HG03575 (cell line): ENCODE measurements around the gene SLC16A8.

ENCODE experiments used
- ATAC-seq: cut with Tn5 transposase; IDR thresholded peaks from one replicate; pipeline ENCODE4 v1.9.1; 2021; ENCODE audit not compliant: unreplicated experiment, insufficient number of reproducible peaks, low FRiP score; ENCODE audit errors: extremely low read depth

Gene SLC16A8

GRCh38 chr22:38075105-38075825, 8.7 kb downstream of the SLC16A8 start:
- ATAC-seq: no peak

GRCh38 chr22:38074181-38075104, 9.5 kb downstream of the SLC16A8 start:
- no peak for ATAC-seq

- no peak for ATAC-seq
Observed at GRCh38 chr22:38073150-38074130, 10.5 kb downstream of the SLC16A8 start.

GRCh38 chr22:38072322-38073149, 11.4 kb downstream of the SLC16A8 start:
- ATAC-seq: no peak

- no peak for ATAC-seq
Observed at GRCh38 chr22:38071421-38072321, 12.3 kb downstream of the SLC16A8 start.

- no peak for ATAC-seq
Observed at GRCh38 chr22:38070250-38070921, 13.6 kb downstream of the SLC16A8 start.

- ATAC-seq: no peak
Observed at GRCh38 chr22:38069372-38070249, 14.4 kb downstream of the SLC16A8 start.

GRCh38 chr22:38068641-38069371, 15.2 kb downstream of the SLC16A8 start:
- ATAC-seq: no peak

- ATAC-seq: no peak
Observed at GRCh38 chr22:38067761-38068360, 16.1 kb downstream of the SLC16A8 start.

- ATAC-seq: no peak
Observed at GRCh38 chr22:38067028-38067415, 17.0 kb downstream of the SLC16A8 start.

- no peak for ATAC-seq
Observed at GRCh38 chr22:38066381-38067027, 17.5 kb downstream of the SLC16A8 start.

- no peak for ATAC-seq
Observed at GRCh38 chr22:38065539-38065938, 18.4 kb downstream of the SLC16A8 start.

GRCh38 chr22:38062791-38063190, 21.2 kb downstream of the SLC16A8 start:
- no peak for ATAC-seq
